ENCODE results near the gene MYORG.
"Not testable (repeated sequence)": the region's sequence is repeated elsewhere in the genome, so short reads cannot be mapped to it uniquely, and the experiment has no call there.

Gene MYORG

DNA sequence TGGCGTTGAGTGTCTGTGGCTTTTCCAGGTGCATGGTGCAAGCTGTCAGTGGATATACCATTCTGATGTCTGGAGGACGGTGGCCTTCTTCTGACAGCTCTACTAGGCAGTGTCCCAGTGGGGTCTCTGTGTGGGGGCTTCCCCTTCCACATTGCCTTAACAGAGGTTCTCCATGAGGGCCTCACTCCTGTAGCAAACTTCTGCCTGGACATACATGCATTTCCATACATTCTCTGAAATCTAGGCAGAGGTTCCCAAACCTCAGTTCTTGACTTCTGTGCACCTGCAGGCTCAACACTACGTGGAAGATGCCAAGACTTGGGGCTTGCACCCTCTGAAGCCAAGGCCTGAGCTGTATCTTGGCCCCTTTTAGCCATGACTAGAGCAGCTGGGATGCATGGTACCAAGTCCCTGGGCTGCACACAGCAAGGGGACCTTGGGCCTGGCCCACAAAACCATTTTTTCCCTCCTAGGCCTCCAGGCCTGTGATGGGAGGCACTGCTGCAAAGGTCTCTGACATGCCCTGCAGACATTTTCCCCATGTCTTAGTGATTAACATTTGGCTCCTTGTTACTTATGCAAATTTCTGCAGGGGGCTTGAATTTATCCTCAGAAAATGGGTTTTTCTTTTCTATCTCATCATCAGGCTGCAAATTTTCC lies 8.8 kb downstream of the MYORG start:
- not testable (repeated sequence) for DNase-seq

- DNase-seq = no peak
These were observed 10.3 kb downstream of the MYORG start for GRCh38 chr9:34366365-34366764.

- no peak for DNase-seq
These were observed 11.4 kb downstream of the MYORG start for GRCh38 chr9:34365282-34365681.

DNA sequence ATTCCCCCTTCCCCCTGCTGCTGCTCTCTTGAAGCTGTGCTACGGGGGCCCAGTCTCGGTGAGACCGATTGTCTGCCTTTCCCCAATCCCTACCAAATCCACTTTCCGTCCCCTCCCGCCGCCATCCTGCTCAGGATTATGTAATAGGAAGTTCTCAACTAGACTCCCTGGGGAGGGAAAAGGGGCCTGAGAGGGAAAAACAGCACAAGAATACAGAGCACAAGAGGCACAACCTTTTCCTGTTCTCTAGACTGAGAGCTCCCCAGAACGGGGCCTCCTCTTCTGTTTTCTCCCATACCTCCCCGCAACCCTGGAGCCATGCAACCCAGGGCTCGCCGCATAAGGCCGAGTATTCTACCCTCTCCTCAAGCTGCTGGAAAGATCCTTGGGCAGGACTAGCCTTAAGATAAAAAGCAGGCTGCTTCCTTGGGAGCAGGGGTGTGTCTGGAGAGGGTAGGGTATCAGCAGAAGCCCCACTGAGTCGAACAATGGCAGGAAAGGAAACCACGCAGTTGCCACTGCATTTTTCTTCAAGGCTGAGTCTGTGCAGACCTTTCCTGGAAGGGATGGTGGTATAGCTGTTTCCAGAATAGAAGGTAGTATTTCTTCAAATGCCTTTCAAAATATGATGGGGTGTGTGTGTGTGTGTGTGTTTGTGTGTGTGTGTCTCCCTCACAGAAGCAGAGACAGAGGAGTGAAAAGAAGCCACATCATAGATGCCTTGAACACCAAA lies 12.9 kb downstream of the MYORG start:
- no peak for DNase-seq

DNA sequence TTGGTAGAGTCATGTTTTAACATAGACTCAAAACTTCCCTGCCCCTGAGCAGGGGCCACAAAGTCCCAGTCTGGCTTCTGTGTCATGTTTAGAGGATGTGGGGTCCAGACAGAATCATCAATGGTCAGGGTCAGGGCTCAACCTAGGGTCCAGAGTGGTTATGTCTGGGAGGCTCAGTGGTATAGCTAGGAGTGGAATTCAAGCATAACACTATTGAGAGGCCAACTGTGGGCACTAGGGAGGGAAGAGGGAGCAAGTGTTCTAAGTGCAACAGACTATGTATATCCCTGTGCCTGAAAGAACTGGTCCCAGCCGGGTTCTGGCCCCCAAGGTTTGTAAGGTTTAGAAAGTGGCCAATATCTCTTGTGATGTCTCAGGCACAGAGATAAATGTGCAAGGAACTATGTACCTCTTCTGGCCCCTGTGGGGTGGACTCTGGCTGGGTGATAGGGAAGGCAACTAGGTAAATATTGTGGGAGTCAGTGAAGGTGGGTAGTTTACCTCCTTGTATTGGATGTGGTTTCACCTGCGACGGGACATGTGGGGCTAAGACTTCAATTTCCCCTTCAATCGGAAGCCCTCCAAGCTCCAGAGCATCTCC lies 14.0 kb downstream of the MYORG start:
- DNase-seq = no peak

DNA sequence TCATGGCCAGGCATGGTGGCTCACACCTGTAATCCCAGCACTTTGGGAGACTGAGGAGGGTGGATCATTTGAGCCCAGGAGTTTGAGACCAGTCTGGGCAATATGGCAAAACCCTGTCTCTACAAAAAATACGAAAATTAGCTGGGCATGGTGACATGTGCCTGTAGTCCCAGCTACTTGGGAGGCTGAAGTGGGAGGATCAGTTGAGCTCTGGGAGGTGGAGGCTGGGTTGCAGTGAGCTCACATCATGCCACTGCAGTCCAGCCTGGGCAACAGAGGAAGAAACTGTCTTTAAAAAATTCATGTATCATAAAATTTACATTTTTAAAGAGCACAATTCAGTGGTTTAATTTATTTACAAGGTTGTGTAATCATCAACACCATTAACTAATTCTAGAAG lies 23.7 kb downstream of the MYORG start:
- not testable (repeated sequence) for DNase-seq

GRCh38 chr9:34352122-34352652 lies 24.5 kb downstream of the MYORG start:
- DNase-seq = not testable (repeated sequence)

DNA sequence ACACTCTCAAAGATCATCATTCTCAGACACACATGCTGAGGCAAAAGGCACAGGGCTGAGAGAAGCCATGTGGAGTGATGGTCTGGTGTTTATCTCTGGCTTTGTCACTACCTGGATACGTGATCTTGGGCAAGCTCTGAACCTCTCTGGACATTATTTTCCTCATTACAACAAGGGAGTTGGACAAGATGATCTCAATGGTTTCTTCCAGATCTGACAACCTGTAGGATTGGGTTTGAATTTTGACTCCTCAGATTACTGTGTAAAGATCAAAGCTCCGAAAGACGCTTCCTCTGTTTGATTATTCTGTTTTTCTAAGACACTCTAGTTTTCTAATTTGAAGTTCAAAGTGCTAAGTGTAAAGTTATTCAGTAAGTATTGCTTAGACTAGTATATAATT lies 27.4 kb downstream of the MYORG start:
- DNase-seq = no peak

GRCh38 chr9:34347800-34348158 lies 28.9 kb downstream of the MYORG start:
- no peak for DNase-seq

- no peak for DNase-seq
These were observed 29.6 kb downstream of the MYORG start for GRCh38 chr9:34346873-34347799.

- no peak for DNase-seq
These were observed 33.1 kb downstream of the MYORG start for GRCh38 chr9:34343605-34344004.

- peak in 2 of 3 donors; percentile 23 to 34 for DNase-seq
These were observed 33.6 kb downstream of the MYORG start for GRCh38 chr9:34343090-34343489.

DNA sequence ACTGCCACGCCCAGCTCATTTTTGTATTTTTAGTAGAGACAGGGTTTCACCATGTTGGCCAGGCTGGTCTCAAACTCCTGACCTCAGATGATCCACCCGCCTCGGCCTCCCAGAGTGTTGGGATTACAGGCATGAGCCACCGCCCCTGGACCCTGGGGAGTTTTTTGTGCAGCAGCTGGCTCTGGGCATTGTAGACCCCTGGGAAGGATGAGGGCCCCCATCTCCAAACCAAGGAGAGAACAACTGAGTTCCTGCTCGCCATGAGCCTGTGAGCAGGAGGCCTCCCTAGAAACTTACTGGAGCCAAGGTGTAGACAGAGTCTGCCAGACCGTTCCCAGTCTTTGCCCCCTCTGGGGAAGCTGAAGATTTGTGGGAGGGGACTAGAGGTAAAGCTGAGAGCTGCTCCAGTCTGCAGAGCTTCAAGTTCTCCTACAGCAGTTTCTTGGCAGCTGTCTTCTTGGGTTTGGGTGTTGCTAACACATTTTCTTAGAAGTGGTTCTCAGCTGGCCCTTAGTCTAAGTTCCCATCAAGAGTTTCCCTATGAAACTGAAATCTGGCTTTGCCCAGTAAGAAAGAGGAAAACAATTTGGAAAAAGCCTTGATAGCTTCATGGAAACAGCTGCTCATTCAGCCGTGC lies 34.9 kb downstream of the MYORG start:
- DNase-seq = no peak

GRCh38 chr9:34338665-34339385 lies 37.9 kb downstream of the MYORG start:
- DNase-seq = no peak

GRCh38 chr9:34338079-34338478 lies 38.6 kb downstream of the MYORG start:
- DNase-seq = not testable (repeated sequence)

- no peak for DNase-seq
These were observed 39.3 kb downstream of the MYORG start for GRCh38 chr9:34337403-34337802.

- DNase-seq = no peak
These were observed 41.3 kb downstream of the MYORG start for GRCh38 chr9:34335376-34335775.

DNA sequence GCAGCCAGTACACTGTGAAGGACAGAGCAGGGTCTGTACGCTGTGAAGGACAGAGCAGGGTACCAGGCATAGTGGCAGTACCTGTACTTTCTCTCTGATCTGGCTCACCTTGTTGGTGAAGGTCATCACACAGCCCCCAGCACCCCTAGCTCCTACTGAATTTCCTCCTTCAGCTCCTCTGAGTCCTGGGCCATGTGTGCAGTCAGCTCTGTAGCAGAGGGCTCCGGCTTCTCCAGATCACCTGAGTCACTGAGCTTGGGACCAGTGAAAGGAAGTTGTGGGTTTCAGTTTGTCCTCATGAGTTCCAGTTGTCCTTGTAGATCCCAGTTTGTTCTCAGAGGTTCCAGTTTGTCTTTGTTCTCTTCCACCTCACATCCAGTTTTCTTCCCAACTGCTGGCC lies 41.8 kb downstream of the MYORG start:
- DNase-seq = no peak

- no peak for DNase-seq
These were observed 42.3 kb downstream of the MYORG start for GRCh38 chr9:34334337-34334824.

- no peak for DNase-seq
These were observed 42.9 kb downstream of the MYORG start for GRCh38 chr9:34333836-34334235.

Data from suppressor macrophage treated with lipopolysaccharide for 1 hour (primary cell).